Measurements from ENCODE around the gene TUBA3C. TPM values are rescaled to one million over a fixed set of nuclear protein-coding genes. Genes with fewer than 3 reads are reported as not detected.

Gene TUBA3C
- total RNA-seq, 4 donors from 2014 or later: not detected

DNA sequence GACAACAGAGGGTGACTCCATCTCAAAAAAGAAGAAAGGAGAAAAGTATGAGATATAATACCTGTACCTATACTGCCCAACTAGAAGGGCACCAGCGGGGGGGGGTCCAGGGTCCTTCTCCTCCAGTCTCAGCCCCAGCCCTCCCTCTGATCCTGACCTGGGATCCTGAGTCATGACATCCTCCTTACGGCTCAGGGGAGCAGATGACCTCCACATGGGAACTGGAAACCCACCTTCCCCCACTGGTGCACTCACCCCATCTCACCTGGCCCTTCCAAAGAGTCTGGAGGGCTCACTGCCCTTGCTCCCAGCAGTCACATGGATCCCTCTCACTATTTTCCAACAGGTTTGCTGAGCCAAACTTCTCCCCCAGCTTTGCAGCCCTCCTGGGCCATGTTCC, 24.2 kb downstream of the TUBA3C start:
- TF ChIP-seq, protein P1, sequence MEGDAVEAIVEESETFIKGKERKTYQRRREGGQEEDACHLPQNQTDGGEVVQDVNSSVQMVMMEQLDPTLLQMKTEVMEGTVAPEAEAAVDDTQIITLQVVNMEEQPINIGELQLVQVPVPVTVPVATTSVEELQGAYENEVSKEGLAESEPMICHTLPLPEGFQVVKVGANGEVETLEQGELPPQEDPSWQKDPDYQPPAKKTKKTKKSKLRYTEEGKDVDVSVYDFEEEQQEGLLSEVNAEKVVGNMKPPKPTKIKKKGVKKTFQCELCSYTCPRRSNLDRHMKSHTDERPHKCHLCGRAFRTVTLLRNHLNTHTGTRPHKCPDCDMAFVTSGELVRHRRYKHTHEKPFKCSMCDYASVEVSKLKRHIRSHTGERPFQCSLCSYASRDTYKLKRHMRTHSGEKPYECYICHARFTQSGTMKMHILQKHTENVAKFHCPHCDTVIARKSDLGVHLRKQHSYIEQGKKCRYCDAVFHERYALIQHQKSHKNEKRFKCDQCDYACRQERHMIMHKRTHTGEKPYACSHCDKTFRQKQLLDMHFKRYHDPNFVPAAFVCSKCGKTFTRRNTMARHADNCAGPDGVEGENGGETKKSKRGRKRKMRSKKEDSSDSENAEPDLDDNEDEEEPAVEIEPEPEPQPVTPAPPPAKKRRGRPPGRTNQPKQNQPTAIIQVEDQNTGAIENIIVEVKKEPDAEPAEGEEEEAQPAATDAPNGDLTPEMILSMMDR (IDR thresholded peaks at IDR 0.05; ENCODE audit: low read depth): no peak

DNA sequence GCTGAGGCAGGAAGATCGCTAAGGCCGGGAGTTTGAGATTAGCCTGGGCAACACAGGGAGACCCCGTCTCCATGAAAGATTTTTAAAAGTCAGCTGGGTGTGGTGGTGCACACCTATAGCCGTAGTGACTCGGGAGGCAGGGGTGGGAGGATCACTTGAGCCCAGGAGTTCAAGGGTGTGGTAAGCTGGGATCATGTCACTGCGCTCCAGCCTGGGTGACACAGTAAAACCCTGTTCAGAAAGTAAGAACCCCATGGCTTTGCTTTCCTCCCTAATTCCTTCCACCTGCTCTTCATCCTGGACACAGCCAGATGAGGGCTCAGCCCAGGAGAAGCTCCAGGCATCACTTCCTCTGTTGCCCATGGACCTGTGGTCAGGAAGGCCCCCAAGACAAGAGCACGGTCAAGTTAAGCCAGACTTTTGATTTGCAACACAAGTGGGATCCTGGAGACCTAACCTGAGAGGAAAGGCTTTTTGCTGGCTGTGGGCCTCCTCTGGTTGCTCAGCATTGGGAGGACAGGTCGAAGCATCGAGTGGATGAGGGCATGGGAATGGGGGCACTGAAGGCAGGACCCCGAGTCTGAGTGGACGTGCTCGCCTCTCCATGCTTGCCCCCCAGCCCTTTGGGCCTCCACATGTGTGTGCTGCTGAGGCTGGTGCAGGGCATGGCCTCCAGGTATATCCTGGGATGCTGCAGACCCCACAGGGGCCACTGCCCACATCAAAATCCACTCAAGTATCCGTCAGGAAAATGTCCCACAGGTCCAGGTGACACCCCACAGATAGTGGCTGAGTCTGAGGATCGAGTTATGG, 25.4 kb downstream of the TUBA3C start:
- TF ChIP-seq, protein P1 (IDR thresholded peaks at IDR 0.05; ENCODE audit: low read depth): no peak

DNA sequence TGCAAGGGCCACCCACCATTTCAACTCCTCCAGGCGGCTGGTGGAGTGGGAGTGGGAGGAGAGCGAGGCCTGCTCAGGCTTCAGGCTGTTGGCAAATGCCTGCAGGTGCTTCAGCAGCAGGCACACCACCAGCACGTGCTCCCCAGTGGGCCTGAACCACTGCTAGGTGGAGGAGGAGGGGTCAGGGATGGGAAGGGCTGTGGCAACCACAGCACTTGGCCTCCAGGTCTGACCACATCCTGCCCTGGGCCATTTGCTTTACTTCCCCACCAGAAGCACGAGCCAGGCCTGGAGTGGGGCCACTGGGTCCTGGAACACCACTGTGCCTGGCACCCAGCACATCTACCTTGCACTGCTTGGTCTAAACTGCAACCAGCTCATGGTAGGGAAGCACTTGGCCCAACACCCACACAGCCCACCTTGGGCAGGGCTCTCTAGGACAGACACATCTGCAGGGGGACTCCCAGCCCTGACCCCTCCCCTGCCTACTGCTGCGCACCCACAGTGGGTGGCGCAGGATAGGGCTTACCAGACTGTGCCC, 26.2 kb downstream of the TUBA3C start:
- TF ChIP-seq, protein P1 (IDR thresholded peaks at IDR 0.05; ENCODE audit: low read depth): no peak

DNA sequence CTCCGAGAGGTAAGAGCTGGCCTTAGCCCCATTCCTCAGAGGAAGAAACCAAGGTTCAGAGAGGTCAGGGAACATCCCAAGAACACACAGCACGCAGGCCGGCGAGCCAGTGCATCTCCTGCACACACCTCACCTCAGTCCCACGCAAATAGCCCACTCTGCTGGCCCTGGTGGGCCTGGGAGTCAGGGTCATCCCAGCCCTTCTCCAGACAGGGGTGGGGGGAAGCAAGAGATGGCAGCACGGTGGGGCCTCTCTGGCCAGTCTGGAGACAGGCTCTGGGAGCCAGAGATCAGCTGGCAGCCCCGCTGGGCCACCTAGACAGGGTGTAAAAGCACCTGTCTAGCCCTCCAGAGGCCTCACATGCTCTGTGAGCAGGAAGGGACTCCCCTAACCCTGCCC, 26.8 kb downstream of the TUBA3C start:
- TF ChIP-seq, protein P1 (IDR thresholded peaks at IDR 0.05; ENCODE audit: low read depth): no peak

DNA sequence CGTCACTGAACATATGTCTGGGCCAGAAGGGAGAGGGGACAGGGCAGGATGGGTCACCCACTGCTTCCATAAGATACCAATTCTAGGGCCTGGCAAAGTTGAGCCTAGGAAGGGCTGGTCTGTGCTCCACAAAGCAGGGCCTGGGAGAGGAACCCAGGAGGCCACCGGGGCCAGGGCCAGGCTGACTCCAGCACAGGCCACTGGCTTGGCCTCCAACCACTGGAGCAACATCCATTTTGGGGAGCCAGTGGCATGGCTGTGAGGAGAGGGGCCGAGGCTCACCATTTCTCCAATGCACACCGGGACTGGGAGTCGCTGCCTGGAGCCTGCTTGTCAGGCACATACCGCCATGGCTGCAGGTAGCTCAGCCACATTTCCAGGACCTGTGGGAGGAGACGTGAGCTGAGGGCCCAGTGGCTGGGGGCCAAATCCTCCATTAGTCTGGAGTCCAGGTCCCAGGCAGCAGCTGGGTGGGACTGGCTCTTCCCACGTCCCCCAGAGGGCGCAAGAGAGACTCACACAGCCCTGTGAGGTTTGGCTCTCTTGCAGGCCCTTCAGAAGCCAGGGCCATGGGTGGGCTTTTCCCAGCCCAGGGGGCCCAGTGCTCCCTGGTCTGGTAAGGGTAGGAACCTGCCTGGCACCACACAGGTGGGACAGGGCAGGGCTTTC, 27.7 kb downstream of the TUBA3C start:
- TF ChIP-seq, protein P1 (IDR thresholded peaks at IDR 0.05; ENCODE audit: low read depth): no peak

DNA sequence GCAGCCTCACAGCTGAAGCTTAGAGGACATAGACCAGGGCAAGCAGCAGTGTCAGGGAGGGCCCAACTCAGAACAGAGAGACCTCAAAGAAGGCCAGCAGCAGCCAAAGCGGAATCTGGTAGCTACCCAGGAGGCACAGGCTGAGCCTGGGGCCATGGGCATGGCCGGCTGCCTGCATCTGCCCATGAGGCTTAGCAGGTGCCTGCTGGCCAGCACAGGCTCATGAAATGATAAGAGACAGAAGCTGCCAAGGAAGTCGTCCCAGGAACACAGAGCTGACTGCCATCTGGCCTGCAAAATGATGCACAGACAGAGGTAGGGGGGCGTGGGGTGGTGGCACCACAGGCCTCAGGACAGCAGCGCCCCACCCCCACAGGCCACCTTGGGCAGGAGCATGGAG, 29.2 kb downstream of the TUBA3C start:
- TF ChIP-seq, protein P1 (IDR thresholded peaks at IDR 0.05; ENCODE audit: low read depth): no peak

DNA sequence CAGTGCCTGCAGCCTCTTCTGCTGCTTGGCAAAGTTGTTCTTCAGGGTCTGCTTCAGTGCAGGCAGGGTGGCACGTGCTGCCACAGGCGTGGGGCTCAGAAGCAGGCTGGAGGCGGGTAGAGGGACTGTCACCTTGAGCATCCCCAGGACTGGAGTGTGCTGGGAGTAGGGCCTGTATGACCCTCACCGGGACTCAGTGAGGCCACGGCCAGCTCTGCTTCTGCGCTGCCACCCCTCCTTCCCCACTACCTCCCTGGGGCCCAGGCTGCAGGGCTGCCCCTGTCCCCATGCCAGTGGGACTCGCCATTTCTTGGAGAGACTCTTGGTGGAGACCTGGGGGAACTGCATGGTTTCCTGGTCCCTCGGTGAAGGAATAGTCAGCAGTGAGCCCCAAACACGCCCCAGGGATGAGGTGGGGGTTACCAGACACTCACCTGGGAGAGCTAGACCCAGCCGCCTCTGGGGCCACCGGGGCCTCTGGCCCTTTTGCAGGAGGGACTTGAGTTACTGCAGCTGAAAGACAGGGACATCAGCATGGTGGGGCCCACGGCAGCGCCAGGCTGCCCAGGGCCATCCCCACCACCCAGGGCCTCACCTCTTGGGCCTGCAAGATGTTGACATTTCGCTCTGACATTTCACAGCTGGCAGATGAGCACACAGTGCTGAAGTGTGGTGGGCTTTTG, 29.9 kb downstream of the TUBA3C start:
- TF ChIP-seq, protein P1 (IDR thresholded peaks at IDR 0.05; ENCODE audit: low read depth): no peak
